GM21619 (cell line): Measurements from ENCODE around the gene ERCC3.
"Not testable (repeated sequence)": the region's sequence is repeated elsewhere in the genome, so short reads cannot be mapped to it uniquely, and the experiment has no call there.

ENCODE experiments used
- ATAC-seq: cut with Tn5 transposase; IDR thresholded peaks from one replicate; pipeline ENCODE4 v1.9.1; 2021; ENCODE audit not compliant: unreplicated experiment

The ERCC3 gene

GRCh38 chr2:127226520-127227263 lies 67.3 kb downstream of the ERCC3 start:
- ATAC-seq, result peak; percentile 84

GRCh38 chr2:127226132-127226519 lies 67.8 kb downstream of the ERCC3 start:
- no peak for ATAC-seq

GRCh38 chr2:127225186-127225960 lies 68.6 kb downstream of the ERCC3 start:
- ATAC-seq, result no peak

- ATAC-seq, result not testable (repeated sequence)
Measured at GRCh38 chr2:127224135-127224534, 69.8 kb downstream of the ERCC3 start.

- no peak for ATAC-seq
Measured at GRCh38 chr2:127220768-127221527, 73.0 kb downstream of the ERCC3 start.

GRCh38 chr2:127220102-127220767 lies 73.7 kb downstream of the ERCC3 start, which contains the start of gene CYP27C1:
CYP27C1 (minus strand) TSS chr2:127220299; CDS start chr2:127220270, 29 bp downstream.
- ATAC-seq, result no peak

GRCh38 chr2:127219171-127220070 lies 74.5 kb downstream of the ERCC3 start:
- no peak for ATAC-seq

- no peak for ATAC-seq
Measured at GRCh38 chr2:127218812-127219170, 75.2 kb downstream of the ERCC3 start.

- ATAC-seq, result no peak
Measured at GRCh38 chr2:127217470-127218325, 76.2 kb downstream of the ERCC3 start.

- no peak for ATAC-seq
Measured at GRCh38 chr2:127216593-127216992, 77.4 kb downstream of the ERCC3 start.

GRCh38 chr2:127216095-127216494 lies 77.8 kb downstream of the ERCC3 start:
- no peak for ATAC-seq

GRCh38 chr2:127214201-127214600 lies 79.7 kb downstream of the ERCC3 start:
- not testable (repeated sequence) for ATAC-seq

- ATAC-seq, result no peak
Measured at GRCh38 chr2:127208313-127208712, 85.6 kb downstream of the ERCC3 start.
